B cell (primary cell): ENCODE measurements around the gene THRB. TPM values are rescaled to one million over a fixed set of nuclear protein-coding genes. Genes with fewer than 3 reads are reported as not detected.

ENCODE experiments used
- ATAC-seq: fragments of 200-7000 bp; cut with Tn5 transposase; one replicate; pipeline ENCODE4 v1.10.0; 2021; ENCODE audit warnings: low read depth, mild to moderate bottlenecking, moderate number of reproducible peaks, moderate library complexity
- CTCF ChIA-PET: fragments of 350-600 bp; sonication (Branson Sonifier 250); formaldehyde crosslinking; loops from one replicate; lab custom pipeline; 2021; ENCODE audit warnings: antibody characterized with exemption, inconsistent platforms; lab: Charles Lee
- POLR2A ChIA-PET: fragments of 350-600 bp; sonication (Branson Sonifier 250); formaldehyde crosslinking; loops from one replicate; lab custom pipeline; 2021; ENCODE audit warnings: antibody characterized with exemption; lab: Charles Lee
- DNase-seq: peaks from one replicate; pipeline ENCODE4 v3.0.0; 2013
- H2AFZ ChIP-seq: 2 replicates; pipeline ENCODE4 v1.6.1; 2012; ENCODE audit warnings: mild to moderate bottlenecking, low read depth, low read length; ENCODE audit not compliant: insufficient read depth, poor library complexity, severe bottlenecking
- H3K27ac ChIP-seq, 2 donors: 1 replicate in 1 of 2; 2 replicates in 1 of 2; pipeline ENCODE4 v1.5.1; 2012 to 2013; ENCODE audit warnings: low read length in 2 of 2, mild to moderate bottlenecking in 2 of 2, moderate library complexity in 1 of 2
- H3K27me3 ChIP-seq, 4 experiments: fragments of 200-600 bp in 1 of 4; sonication (generic) in 1 of 4; replicated peaks in 1 of 4; 1 replicate in 2 of 4; 2 replicates in 2 of 4; pipeline versions ENCODE4 v1.6.1 to v1.7.0; 2013 to 2016; ENCODE audit warnings: low read length in 3 of 4, mild to moderate bottlenecking in 2 of 4, mixed read lengths in 1 of 4, moderate library complexity in 1 of 4; ENCODE audit not compliant: insufficient read depth in 4 of 4, control insufficient read depth in 3 of 4; ENCODE audit errors: control extremely low read depth in 1 of 4
- H3K36me3 ChIP-seq, 2 experiments: replicated peaks in 1 of 2; 1 replicate in 1 of 2; 2 replicates in 1 of 2; pipeline versions ENCODE4 v1.6.1 to v1.7.1; 2013; ENCODE audit warnings: low read length in 1 of 2; ENCODE audit not compliant: insufficient read depth in 2 of 2, control insufficient read depth in 1 of 2; ENCODE audit errors: control extremely low read depth in 1 of 2, extremely low read depth in 1 of 2
- H3K4me1 ChIP-seq, 2 donors: fragments of 200-600 bp in 1 of 2; sonication (generic) in 1 of 2; 1 replicate in 1 of 2; 2 replicates in 1 of 2; pipeline versions ENCODE4 v1.5.1 to v1.6.1; 2013 to 2017; ENCODE audit warnings: low read length in 2 of 2; ENCODE audit not compliant: control insufficient read depth in 2 of 2, insufficient read depth in 2 of 2
- H3K4me2 ChIP-seq: replicated peaks from 2 replicates; pipeline ENCODE3; 2012; ENCODE audit warnings: mild to moderate bottlenecking, low read depth, low read length; ENCODE audit not compliant: poor library complexity, severe bottlenecking
- H3K4me3 ChIP-seq, 5 experiments: fragments of 200-600 bp in 1 of 5; sonication (generic) in 1 of 5; 1 replicate in 3 of 5; 2 replicates in 2 of 5; pipeline versions ENCODE4 v1.5.1 to v1.7.0; 2011 to 2016; ENCODE audit warnings: low read length in 4 of 5, mild to moderate bottlenecking in 4 of 5, low read depth in 2 of 5, control low read depth in 1 of 5, moderate library complexity in 1 of 5; ENCODE audit not compliant: insufficient read depth in 1 of 5; ENCODE audit errors: control extremely low read depth in 1 of 5, extremely low read depth in 1 of 5
- H3K79me2 ChIP-seq: fragments of 200-600 bp; sonication (generic); one replicate; pipeline ENCODE4 v1.6.0; 2016; ENCODE audit warnings: low read length; ENCODE audit not compliant: control insufficient read depth, insufficient read depth
- H3K9ac ChIP-seq: fragments of 200-600 bp; sonication (generic); 2 replicates; pipeline ENCODE4 v1.6.1; 2017; ENCODE audit warnings: mild to moderate bottlenecking, low read length, moderate library complexity
- H3K9me3 ChIP-seq, 3 donors: one replicate each; pipeline versions ENCODE4 v1.6.1 to v1.7.1; 2013; ENCODE audit warnings: low read length in 2 of 3; ENCODE audit not compliant: control insufficient read depth in 2 of 3, insufficient read depth in 1 of 3; ENCODE audit errors: control extremely low read depth in 1 of 3
- H4K20me1 ChIP-seq: 2 replicates; pipeline ENCODE4 v1.6.0; 2012; ENCODE audit warnings: mild to moderate bottlenecking, low read length; ENCODE audit not compliant: insufficient read depth, control insufficient read depth, poor library complexity, severe bottlenecking
- H3K27ac Mint-ChIP-seq: one replicate; pipeline ENCODE4 v1.8.0; 2021; ENCODE audit warnings: mixed read lengths
- H3K27me3 Mint-ChIP-seq: one replicate; pipeline ENCODE4 v1.8.0; 2021; ENCODE audit warnings: mixed read lengths
- H3K4me1 Mint-ChIP-seq: one replicate; pipeline ENCODE4 v1.8.0; 2021; ENCODE audit warnings: mixed read lengths
- H3K4me3 Mint-ChIP-seq: one replicate; pipeline ENCODE4 v1.8.0; 2021; ENCODE audit warnings: mixed read lengths
- H3K9me3 Mint-ChIP-seq: one replicate; pipeline ENCODE4 v1.8.0; 2022; ENCODE audit warnings: mixed read lengths; ENCODE audit not compliant: insufficient read depth
- CTCF ChIP-seq: fragments of 200-600 bp; IDR thresholded peaks from one replicate; pipeline ENCODE4 v1.8.0; 2022; ENCODE audit warnings: antibody characterized with exemption, mild to moderate bottlenecking
- EZH2 ChIP-seq: IDR thresholded peaks from 2 replicates; pipeline ENCODE4 v1.6.1; 2012; ENCODE audit warnings: borderline replicate concordance, low read depth, mild to moderate bottlenecking, moderate library complexity, low read length; ENCODE audit not compliant: insufficient read depth, poor library complexity, severe bottlenecking
- WGBS: methylation state at CpG from one replicate; pipeline ENCODE4 v1.1.5; 2013; ENCODE audit warnings: missing lambda C conversion rate; ENCODE audit not compliant: insufficient coverage; 5-methylcytosine and 5-hydroxymethylcytosine counted together
- intact Hi-C: fragments of 100-400 bp; cut with micrococcal nuclease; formaldehyde crosslinking; loops from one replicate; pipeline ENCODE4 v1.10.0; 2022
- polyA plus RNA-seq: library from polyadenylated mRNA; depleted of rRNA; stranded (reverse); fragments of >200 nt; gene quantifications from 2 replicates; pipeline ENCODE4 v1.2.3, GENCODE V29; 2012
- total RNA-seq, 2 donors: library from RNA; stranded (reverse); fragments of 120-200 nt in 1 of 2; gene quantifications; 1 replicate in 1 of 2; 2 replicates in 1 of 2; pipeline versions ENCODE4 v1.2.3 to v1.2.4, GENCODE V29; 2013 to 2022

Gene THRB
- total and polyA plus RNA-seq, 2 donors (not counting 1 experiment from before 2014, with no cell fraction given) = 0.86 to 1.8 TPM

- H3K4me3 Mint-ChIP-seq = no peak overlapping the region
- no peaks in the 10 kb centered on the region for H3K79me2 ChIP-seq
- no peaks in the 10 kb centered on the region for H3K4me1 ChIP-seq
- H3K4me3 ChIP-seq = no peak overlapping the region
- H3K9me3 Mint-ChIP-seq = no peaks in the 10 kb centered on the region
- H4K20me1 ChIP-seq = no peaks in the 10 kb centered on the region
- no peak overlapping the region for H3K4me2 ChIP-seq
- no peak overlapping the region for H3K9ac ChIP-seq
- ChIA-PET POLR2A (no interaction called here), CTCF (interaction anchor here (1.1 kb wide), 1 partner anchor 16 kb away, joined by 3 read pairs; no protein-coding TSS in a partner anchor)
- H3K27ac Mint-ChIP-seq = no peak overlapping the region
- WGBS = no CpG with 5 or more reads among the region's 2 CpGs
- H3K27me3 ChIP-seq = no peaks in the 10 kb centered on the region
- no peaks in the 10 kb centered on the region for H3K36me3 ChIP-seq
- no peak overlapping the region for H3K27ac ChIP-seq
- H3K9me3 ChIP-seq = peaks cover 0 to 8% (median 0%) of the 10 kb centered on the region in 3 donors
- peaks cover 12% of the 10 kb centered on the region for H3K27me3 Mint-ChIP-seq
- H3K4me1 Mint-ChIP-seq = no peaks in the 10 kb centered on the region
- H2AFZ ChIP-seq = no peak overlapping the region
- DNase-seq (no peak), ATAC-seq (no peak)
- TF ChIP-seq EZH2 = no peak
- TF ChIP-seq CTCF = no peak
- intact Hi-C loops = no loop called here
Observed at GRCh38 chr3:24202071-24202470, 292.6 kb downstream of the THRB start.

DNA sequence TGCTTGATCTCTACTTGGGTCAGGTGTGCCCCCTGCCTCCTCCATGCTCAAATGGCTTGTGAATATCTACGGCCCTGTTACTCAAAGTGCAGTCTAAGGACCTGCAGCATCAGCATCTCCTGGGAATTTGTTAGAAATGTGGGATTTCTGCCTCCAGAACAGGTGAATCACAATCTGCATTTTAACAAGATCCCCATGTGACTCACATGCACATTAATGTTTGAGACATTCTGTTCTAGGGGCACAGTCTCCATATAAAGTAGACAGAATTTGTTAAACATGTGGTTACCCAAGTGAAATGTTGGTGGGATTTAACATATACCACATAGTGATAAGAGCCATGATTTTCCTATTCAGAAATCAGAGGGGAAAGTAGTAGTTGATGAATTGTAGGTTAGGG is 293.3 kb downstream of the THRB start:
- no peaks in the 10 kb centered on the region for H4K20me1 ChIP-seq
- H3K4me3 Mint-ChIP-seq = no peak overlapping the region
- POLR2A ChIA-PET = no interaction called here
- no peak overlapping the region for H3K4me3 ChIP-seq
- no peak overlapping the region for H3K27ac ChIP-seq
- H3K27ac Mint-ChIP-seq = no peak overlapping the region
- no peaks in the 10 kb centered on the region for H3K36me3 ChIP-seq
- H3K9me3 Mint-ChIP-seq = no peaks in the 10 kb centered on the region
- DNase-seq (no peak), ATAC-seq (no peak)
- H3K79me2 ChIP-seq = no peaks in the 10 kb centered on the region
- no peaks in the 10 kb centered on the region for H3K27me3 ChIP-seq
- H3K4me1 Mint-ChIP-seq = no peaks in the 10 kb centered on the region
- peaks cover 0 to 8% (median 0%) of the 10 kb centered on the region in 3 donors for H3K9me3 ChIP-seq
- H3K9ac ChIP-seq = no peak overlapping the region
- no peaks in the 10 kb centered on the region for H3K4me1 ChIP-seq
- TF ChIP-seq CTCF = no peak
- TF ChIP-seq EZH2 = no peak
- WGBS = no CpG with 5 or more reads among the region's 1 CpG
- H2AFZ ChIP-seq = no peak overlapping the region
- H3K27me3 Mint-ChIP-seq = peaks cover 12% of the 10 kb centered on the region
- CTCF ChIA-PET = interaction anchor here (1.1 kb wide), 1 partner anchor 16 kb away, joined by 3 read pairs; no protein-coding TSS in a partner anchor
- no peak overlapping the region for H3K4me2 ChIP-seq
- intact Hi-C loops = no loop called here
